GM12878 (cell line): ENCODE measurements around the gene TMEM109. TPM values are rescaled to one million over a fixed set of nuclear protein-coding genes. Genes with fewer than 3 reads are reported as not detected.

Experiments used
- ATAC-seq: fragments of 200-7000 bp; cut with Tn5 transposase; 3 replicates; pipeline ENCODE4 v1.9.1; 2020; ENCODE audit warnings: mild to moderate bottlenecking, moderate library complexity
- BruUV-seq: library from RNA; stranded (reverse); fragments of 400-500 nt; replicated peaks from 2 replicates; lab custom pipeline; 2021; lab: Mats Ljungman, UMichigan
- CTCF ChIA-PET: fragments of 300-600 bp; sonication (Branson Sonifier 250); formaldehyde crosslinking; extraction: SDS; loops from one replicate; lab custom pipeline; 2021; ENCODE audit warnings: inconsistent platforms; lab: Yijun Ruan, JAX
- POLR2A ChIA-PET: fragments of 350-600 bp; formaldehyde crosslinking; extraction: SDS; loops from one replicate; lab custom pipeline; 2021; ENCODE audit warnings: inconsistent platforms; lab: Charles Lee
- RAD21 ChIA-PET: fragments of 300-600 bp; sonication (Branson Sonifier 250); formaldehyde crosslinking; loops from one replicate; lab custom pipeline; 2023; ENCODE audit warnings: antibody characterized with exemption; ENCODE audit not compliant: unreplicated experiment; lab: Charles Lee
- SMC1A ChIA-PET: fragments of 300-600 bp; sonication (Branson Sonifier 250); formaldehyde crosslinking; loops from one replicate; lab custom pipeline; 2023; ENCODE audit not compliant: unreplicated experiment, uncharacterized antibody; lab: Charles Lee
- DNase-seq: peaks from one replicate; pipeline ENCODE4 v3.0.0-alpha.2; 2011; ENCODE audit warnings: low read depth, low spot score
- FAIRE-seq: peaks from 3 replicates; lab custom pipeline; 2011; peaks lifted over from hg19 to GRCh38; lab: Jason Lieb, UNC
- H2AFZ ChIP-seq: 2 replicates; pipeline ENCODE4 v1.6.0; 2011; ENCODE audit warnings: low read depth, low read length, control low read depth; ENCODE audit not compliant: control insufficient read depth
- H3K27ac ChIP-seq: 2 replicates; pipeline ENCODE4 v1.5.1; 2011; ENCODE audit warnings: control low read depth; ENCODE audit not compliant: control insufficient read depth, insufficient read depth
- H3K27me3 ChIP-seq, 2 experiments: replicated peaks in 1 of 2; 2 replicates each; pipeline versions ENCODE4 v1.6.0 to v1.6.1; 2011; ENCODE audit warnings: low read length in 1 of 2; ENCODE audit not compliant: control insufficient read depth in 2 of 2, insufficient read depth in 2 of 2
- H3K36me3 ChIP-seq, 2 experiments: 2 replicates each; pipeline ENCODE4 v1.5.1; 2011; ENCODE audit warnings: low read length in 1 of 2; ENCODE audit not compliant: control insufficient read depth in 2 of 2, insufficient read depth in 2 of 2
- H3K4me1 ChIP-seq: 2 replicates; pipeline ENCODE4 v1.6.1; 2011; ENCODE audit warnings: mild to moderate bottlenecking, low read length, moderate library complexity, mixed read lengths; ENCODE audit not compliant: control insufficient read depth, insufficient read depth
- H3K4me2 ChIP-seq: 2 replicates; pipeline ENCODE4 v1.6.0; 2011; ENCODE audit warnings: control low read depth; ENCODE audit not compliant: control insufficient read depth, insufficient read depth
- H3K4me3 ChIP-seq: fragments of 200-600 bp; sonication (generic); 2 replicates; pipeline ENCODE4 v1.5.1; 2016
- H3K79me2 ChIP-seq: 2 replicates; pipeline ENCODE4 v1.6.0; 2011; ENCODE audit warnings: low read length; ENCODE audit not compliant: control insufficient read depth, insufficient read depth
- H3K9ac ChIP-seq: 2 replicates; pipeline ENCODE4 v1.8.0; 2011; ENCODE audit warnings: low read length, control low read depth, mixed read lengths; ENCODE audit not compliant: control insufficient read depth, insufficient read depth
- H3K9me3 ChIP-seq: replicated peaks from 3 replicates; pipeline ENCODE4 v1.5.1; 2011; ENCODE audit warnings: mild to moderate bottlenecking, low read length; ENCODE audit not compliant: control insufficient read depth, insufficient read depth
- H4K20me1 ChIP-seq: 2 replicates; pipeline ENCODE4 v1.6.0; 2011; ENCODE audit not compliant: control insufficient read depth, insufficient read depth
- CBX5 ChIP-seq: sonication (generic); IDR thresholded peaks from 2 replicates; pipeline ENCODE4 v1.6.1; 2016; ENCODE audit warnings: low read depth, moderate library complexity, mild to moderate bottlenecking, inconsistent platforms
- CHD4 ChIP-seq: fragments of 200-600 bp; sonication (generic); IDR thresholded peaks from 2 replicates; pipeline ENCODE4 v1.6.1; 2016; ENCODE audit warnings: mild to moderate bottlenecking
- CREM ChIP-seq: IDR thresholded peaks from 2 replicates; pipeline ENCODE4 v1.6.1; 2014; ENCODE audit warnings: antibody characterized with exemption, low read depth
- CUX1 ChIP-seq: IDR thresholded peaks from 2 replicates; pipeline ENCODE4 v1.6.1; 2012; ENCODE audit warnings: improper control_type of control experiment, low read depth, low read length; ENCODE audit not compliant: insufficient replicate concordance
- E2F8 ChIP-seq: fragments of 450-650 bp; IDR thresholded peaks from 2 replicates; pipeline ENCODE4 v1.6.1; 2018; ENCODE audit warnings: mild to moderate bottlenecking, low read depth, moderate library complexity; ENCODE audit not compliant: partially characterized antibody
- TBL1XR1 ChIP-seq: IDR thresholded peaks from 2 replicates; pipeline ENCODE4 v1.6.1; 2012; ENCODE audit warnings: low read depth, low read length, improper control_type of control experiment
- ZNF24 ChIP-seq: fragments of 450-650 bp; IDR thresholded peaks from 2 replicates; pipeline ENCODE4 v1.6.1; 2017; ENCODE audit warnings: antibody characterized with exemption, mild to moderate bottlenecking
- WGBS: methylation state at CpG from one replicate; pipeline ENCODE4 v1.1.6; 2016; ENCODE audit warnings: low lambda C conversion rate; ENCODE audit not compliant: insufficient replicate concordance, insufficient coverage; ENCODE audit errors: missing lambda C conversion rate; 5-methylcytosine and 5-hydroxymethylcytosine counted together
- in situ Hi-C: fragments of 300-500 bp; cut with MboI; formaldehyde crosslinking; loops from 9 replicates; pipeline ENCODE4 v1.14.3; 2018; ENCODE audit warnings: mixed read lengths
- intact Hi-C: fragments of 100-400 bp; cut with micrococcal nuclease; formaldehyde crosslinking; loops from one replicate; pipeline ENCODE4 v1.14.2; 2022; ENCODE audit not compliant: unreplicated experiment
- polyA plus RNA-seq, 11 experiments: library from polyadenylated mRNA; depleted of rRNA in 4 of 11; unstranded in 6 of 11; stranded (reverse) in 5 of 11; fragments of >200 nt; fragmentation: Nextera tagmentation in 4 of 11; fragmentation: Illumina TruSeq in 1 of 11; extraction: Ambion mirVana in 4 of 11; extraction: Trizol in 1 of 11; gene quantifications; 1 replicate in 1 of 11; 2 replicates in 10 of 11; pipeline versions ENCODE4 v1.2.1 to v1.2.3, GENCODE V29; 2011 to 2016; ENCODE audit warnings: inconsistent platforms in 2 of 11, missing spikeins in 2 of 11, low read depth in 1 of 11
- total RNA-seq, 4 experiments: library from RNA; depleted of rRNA in 3 of 4; stranded (reverse); fragments of >200 nt in 3 of 4; fragmentation: Illumina TruSeq in 1 of 4; extraction: Trizol in 1 of 4; gene quantifications; 2 replicates each; pipeline versions ENCODE4 v1.2.1 to v1.2.3, GENCODE V29; 2013 to 2021
- TF ChIP-seq, protein P1 (sequence below): fragments of 450-650 bp; IDR thresholded peaks from 2 replicates; pipeline ENCODE4 v1.6.1; 2017; ENCODE audit warnings: antibody characterized with exemption, mild to moderate bottlenecking, moderate library complexity
- TF ChIP-seq, protein P2 (sequence below), 3 experiments: IDR thresholded peaks in 2 of 3; conservative IDR thresholded peaks in 1 of 3; 2 replicates each; pipeline ENCODE4 v1.5.1; 2011; ENCODE audit warnings: low read depth in 3 of 3, low read length in 3 of 3, mild to moderate bottlenecking in 3 of 3, control low read depth in 2 of 3, moderate library complexity in 2 of 3, inconsistent platforms in 1 of 3, mixed read lengths in 1 of 3; ENCODE audit not compliant: control insufficient read depth in 2 of 3, insufficient read depth in 1 of 3; ENCODE audit errors: extremely low read depth in 1 of 3

TMEM109 gene
- total and polyA plus RNA-seq, 10 of the 15 experiments (the other 5 are each of a cell fraction or from before 2014, with no cell fraction given): 21.9 to 199 (median 85.2) TPM

GRCh38 chr11:60902625-60903024, 11.3 kb upstream of the TMEM109 start:
- peaks cover 25 to 36% of the 10 kb centered on the region in 2 experiments for H3K36me3 ChIP-seq
- H3K27me3 ChIP-seq: no peaks in the 10 kb centered on the region
- no peak overlapping the region for H3K9ac ChIP-seq
- RAD21 ChIA-PET: interaction anchor here (1.0 to 2.9 kb wide), 2 partner anchors 11 to 71 kb away, joined by 4 to 10 read pairs; partner anchors contain the start of gene TMEM109
- ATAC-seq: no peak
- POLR2A ChIA-PET: interaction anchor here (0.6 kb wide), 1 partner anchor 1214 kb away, joined by 4 read pairs; no protein-coding TSS in a partner anchor
- WGBS: 81% methylated on average over 11 of the region's 11 CpGs
- no peak overlapping the region for H2AFZ ChIP-seq
- H3K9me3 ChIP-seq: no peaks in the 10 kb centered on the region
- peaks cover 34% of the 10 kb centered on the region for H3K79me2 ChIP-seq
- peaks cover 12% of the 10 kb centered on the region for H3K4me1 ChIP-seq
- no peak for FAIRE-seq
- no peak for DNase-seq
- no peak overlapping the region for H3K4me3 ChIP-seq
- no peak overlapping the region for H3K4me2 ChIP-seq
- in situ Hi-C loops (no loop called here), intact Hi-C loops (no loop called here)
- SMC1A ChIA-PET: interaction anchor here (1.2 to 8.0 kb wide), 8 partner anchors 8 to 284 kb away, joined by 3 to 57 read pairs (median 4); partner anchors contain the start of gene TMEM109
- CTCF ChIA-PET: interaction anchor here (1.1 to 11.5 kb wide), 4 partner anchors 11 to 72 kb away, joined by 3 to 135 read pairs (median 34); partner anchors contain the start of gene TMEM109
- no peak overlapping the region for H3K27ac ChIP-seq
- H4K20me1 ChIP-seq: peaks cover 12% of the 10 kb centered on the region
- BruUV-seq: no TSS peak
- TF ChIP-seq CHD4 (no peak), E2F8 (no peak), CBX5 (no peak), CREM (no peak), TBL1XR1 (no peak), ZNF24 (no peak), CUX1 (no peak)
- TF ChIP-seq, protein P1, sequence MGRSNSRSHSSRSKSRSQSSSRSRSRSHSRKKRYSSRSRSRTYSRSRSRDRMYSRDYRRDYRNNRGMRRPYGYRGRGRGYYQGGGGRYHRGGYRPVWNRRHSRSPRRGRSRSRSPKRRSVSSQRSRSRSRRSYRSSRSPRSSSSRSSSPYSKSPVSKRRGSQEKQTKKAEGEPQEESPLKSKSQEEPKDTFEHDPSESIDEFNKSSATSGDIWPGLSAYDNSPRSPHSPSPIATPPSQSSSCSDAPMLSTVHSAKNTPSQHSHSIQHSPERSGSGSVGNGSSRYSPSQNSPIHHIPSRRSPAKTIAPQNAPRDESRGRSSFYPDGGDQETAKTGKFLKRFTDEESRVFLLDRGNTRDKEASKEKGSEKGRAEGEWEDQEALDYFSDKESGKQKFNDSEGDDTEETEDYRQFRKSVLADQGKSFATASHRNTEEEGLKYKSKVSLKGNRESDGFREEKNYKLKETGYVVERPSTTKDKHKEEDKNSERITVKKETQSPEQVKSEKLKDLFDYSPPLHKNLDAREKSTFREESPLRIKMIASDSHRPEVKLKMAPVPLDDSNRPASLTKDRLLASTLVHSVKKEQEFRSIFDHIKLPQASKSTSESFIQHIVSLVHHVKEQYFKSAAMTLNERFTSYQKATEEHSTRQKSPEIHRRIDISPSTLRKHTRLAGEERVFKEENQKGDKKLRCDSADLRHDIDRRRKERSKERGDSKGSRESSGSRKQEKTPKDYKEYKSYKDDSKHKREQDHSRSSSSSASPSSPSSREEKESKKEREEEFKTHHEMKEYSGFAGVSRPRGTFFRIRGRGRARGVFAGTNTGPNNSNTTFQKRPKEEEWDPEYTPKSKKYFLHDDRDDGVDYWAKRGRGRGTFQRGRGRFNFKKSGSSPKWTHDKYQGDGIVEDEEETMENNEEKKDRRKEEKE: no peak
- TF ChIP-seq, protein P2, sequence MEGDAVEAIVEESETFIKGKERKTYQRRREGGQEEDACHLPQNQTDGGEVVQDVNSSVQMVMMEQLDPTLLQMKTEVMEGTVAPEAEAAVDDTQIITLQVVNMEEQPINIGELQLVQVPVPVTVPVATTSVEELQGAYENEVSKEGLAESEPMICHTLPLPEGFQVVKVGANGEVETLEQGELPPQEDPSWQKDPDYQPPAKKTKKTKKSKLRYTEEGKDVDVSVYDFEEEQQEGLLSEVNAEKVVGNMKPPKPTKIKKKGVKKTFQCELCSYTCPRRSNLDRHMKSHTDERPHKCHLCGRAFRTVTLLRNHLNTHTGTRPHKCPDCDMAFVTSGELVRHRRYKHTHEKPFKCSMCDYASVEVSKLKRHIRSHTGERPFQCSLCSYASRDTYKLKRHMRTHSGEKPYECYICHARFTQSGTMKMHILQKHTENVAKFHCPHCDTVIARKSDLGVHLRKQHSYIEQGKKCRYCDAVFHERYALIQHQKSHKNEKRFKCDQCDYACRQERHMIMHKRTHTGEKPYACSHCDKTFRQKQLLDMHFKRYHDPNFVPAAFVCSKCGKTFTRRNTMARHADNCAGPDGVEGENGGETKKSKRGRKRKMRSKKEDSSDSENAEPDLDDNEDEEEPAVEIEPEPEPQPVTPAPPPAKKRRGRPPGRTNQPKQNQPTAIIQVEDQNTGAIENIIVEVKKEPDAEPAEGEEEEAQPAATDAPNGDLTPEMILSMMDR (IDR thresholded peaks at IDR 0.05 in 2 of 3, conservative IDR thresholded peaks at IDR 0.05 in 1 of 3; ENCODE audit: control insufficient read depth in 2 of 3, extremely low read depth in 1 of 3, insufficient read depth in 1 of 3, low read depth in 3 of 3, low read length in 3 of 3): no peak
